Measurements from ENCODE around the gene TMEM205.
"Not testable (repeated sequence)": the region's sequence is repeated elsewhere in the genome, so short reads cannot be mapped to it uniquely, and the experiment has no call there.

TMEM205 gene

DNA sequence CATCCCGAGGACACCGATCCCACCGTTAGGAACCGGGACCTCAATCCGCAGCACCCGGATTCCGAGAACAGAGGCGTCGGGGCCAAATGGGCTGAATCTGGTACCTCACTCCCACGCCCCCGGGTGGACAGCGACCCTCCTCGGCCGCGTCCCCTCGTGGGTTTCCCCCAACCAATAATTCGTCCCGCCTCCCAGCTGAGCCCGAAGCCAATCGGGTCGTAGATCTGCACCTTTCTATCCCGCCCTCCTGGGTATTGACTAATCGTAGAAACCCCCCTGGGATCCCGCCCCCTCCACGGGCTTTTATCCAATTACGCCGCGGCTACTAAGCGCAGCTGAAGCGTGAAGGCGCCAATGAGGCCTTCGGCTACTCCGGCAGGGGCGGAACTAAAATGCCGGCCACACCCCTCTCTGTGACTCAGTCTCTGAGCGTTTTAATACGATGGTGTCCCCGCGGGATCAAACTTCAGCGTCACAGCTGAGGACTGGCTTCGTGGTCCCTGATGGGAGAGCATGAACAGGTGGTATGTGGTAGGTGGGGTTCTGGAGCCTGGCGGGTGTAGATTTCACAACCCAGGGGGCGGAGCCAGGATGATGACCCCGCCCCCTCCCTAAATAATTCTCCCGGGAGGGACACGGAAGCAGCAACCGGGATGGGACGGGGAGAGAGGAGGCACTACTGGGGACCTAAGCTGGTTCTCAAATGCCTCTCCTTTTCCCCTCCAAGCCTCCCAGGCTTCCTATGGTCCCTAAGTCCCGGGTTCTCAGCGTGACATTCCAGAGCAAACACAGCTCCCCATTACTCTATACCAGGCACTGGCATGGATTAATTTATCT lies at the start of gene TMEM205, which contains the start of gene CCDC159:
Gene TMEM205, minus strand, starts transcription at position 165 of the 837 bp plus-strand sequence. CDS start 649 bp downstream, outside the sequence.
Gene CCDC159, plus strand, starts transcription at position 416 of the 837 bp plus-strand sequence. Its CDS starts 88 bp downstream, at position 504.
- peak; percentile 97 for ATAC-seq

DNA sequence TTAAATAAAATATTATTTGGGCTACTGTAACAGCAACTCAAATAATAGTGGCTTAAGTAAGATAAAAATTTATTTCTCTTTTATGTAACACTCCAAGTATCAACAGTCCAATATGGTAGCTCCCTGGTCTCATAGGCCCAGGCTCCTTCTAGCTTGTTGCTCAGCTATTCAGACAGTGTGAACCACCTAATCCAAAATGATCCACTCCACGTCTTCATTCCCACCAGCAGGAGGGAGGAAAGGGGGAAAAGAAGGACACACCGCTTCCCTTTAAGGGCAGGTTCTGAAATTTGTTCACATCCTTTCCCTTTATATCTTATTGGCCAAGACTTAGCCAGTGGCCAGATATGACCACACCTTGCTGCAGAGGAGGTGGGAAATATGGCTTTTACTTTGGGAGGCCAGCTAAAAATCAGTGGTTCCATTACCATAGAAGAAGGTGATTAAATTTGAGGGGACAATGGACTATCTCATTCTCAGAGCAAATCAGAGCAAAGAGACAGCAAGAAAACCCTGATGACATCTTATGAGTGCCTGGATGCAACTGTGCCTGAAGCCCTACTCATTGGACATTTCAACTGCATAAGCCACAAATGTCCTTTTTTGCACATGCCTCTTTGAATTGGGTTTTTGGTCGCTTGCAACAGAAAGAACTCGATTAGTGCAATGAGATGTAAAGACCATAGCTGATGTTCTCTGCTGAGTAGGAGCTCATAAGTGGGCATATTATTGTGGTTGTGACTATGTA lies 45.0 kb upstream of the TMEM205 start:
- ATAC-seq: no peak

- no peak for ATAC-seq
These were observed 44.3 kb upstream of the TMEM205 start for GRCh38 chr19:11390359-11390758.

DNA sequence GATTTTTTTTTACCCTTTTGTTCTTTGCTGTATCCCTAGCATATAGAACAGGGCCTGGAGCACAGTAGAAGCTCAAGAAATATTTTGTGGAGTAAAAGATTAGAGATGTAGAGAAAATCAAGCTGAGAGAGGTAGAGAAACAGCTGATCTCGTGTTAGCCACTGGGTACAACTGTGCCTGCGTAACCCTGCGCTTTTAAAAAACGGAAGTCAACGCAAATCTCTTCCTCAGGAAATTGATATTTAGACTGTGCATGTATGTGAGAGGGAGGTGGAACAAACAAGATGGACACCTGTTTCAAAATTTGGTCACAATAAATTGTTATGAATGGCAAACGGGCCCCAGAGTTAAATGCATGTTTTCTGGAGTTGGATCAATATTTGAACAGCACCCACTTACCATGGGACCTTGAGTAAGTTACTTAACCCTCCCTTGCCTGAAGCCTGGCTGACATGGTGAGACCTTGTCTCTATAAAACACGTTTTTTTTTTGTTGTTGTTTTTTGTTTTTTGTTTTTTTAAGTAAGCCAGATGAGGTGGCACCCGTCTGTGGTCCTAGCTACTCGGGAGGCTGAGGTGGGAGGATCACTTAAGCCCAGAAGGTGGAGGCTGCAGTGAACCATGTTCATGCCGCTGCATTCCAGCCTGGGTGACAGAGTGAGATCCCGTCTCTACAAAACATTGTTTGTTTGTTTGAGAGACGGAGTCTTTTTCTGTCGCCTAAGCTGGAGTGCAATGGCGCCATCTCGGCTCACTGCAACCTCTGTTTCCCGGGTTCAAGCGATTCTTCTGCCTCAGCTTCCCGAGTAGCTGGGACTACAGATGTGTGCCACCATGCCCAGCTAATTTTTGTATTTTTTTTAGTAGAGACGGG lies 41.3 kb upstream of the TMEM205 start:
- ATAC-seq: no peak

GRCh38 chr19:11384778-11385129 lies 38.7 kb upstream of the TMEM205 start:
- ATAC-seq: no peak

DNA sequence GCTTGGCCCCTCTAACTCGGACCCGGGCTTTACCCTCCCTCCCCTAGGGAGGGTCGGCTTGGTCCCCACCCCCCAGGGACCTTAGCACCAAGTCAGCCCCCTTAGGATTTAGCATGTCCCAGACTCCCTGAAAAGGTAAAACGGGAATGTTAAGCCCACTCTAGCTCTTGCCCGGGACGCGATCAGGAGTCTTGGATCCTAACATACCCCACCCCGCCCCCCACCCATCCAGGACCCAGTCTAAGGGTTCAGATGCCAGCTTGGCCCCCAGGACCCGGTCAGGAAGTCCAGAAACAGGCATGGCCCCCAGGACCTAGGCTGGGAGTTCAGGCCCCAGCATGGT lies 37.6 kb upstream of the TMEM205 start:
- no peak for ATAC-seq

- ATAC-seq: no peak
These were observed 37.0 kb upstream of the TMEM205 start for GRCh38 chr19:11382898-11383705.

DNA sequence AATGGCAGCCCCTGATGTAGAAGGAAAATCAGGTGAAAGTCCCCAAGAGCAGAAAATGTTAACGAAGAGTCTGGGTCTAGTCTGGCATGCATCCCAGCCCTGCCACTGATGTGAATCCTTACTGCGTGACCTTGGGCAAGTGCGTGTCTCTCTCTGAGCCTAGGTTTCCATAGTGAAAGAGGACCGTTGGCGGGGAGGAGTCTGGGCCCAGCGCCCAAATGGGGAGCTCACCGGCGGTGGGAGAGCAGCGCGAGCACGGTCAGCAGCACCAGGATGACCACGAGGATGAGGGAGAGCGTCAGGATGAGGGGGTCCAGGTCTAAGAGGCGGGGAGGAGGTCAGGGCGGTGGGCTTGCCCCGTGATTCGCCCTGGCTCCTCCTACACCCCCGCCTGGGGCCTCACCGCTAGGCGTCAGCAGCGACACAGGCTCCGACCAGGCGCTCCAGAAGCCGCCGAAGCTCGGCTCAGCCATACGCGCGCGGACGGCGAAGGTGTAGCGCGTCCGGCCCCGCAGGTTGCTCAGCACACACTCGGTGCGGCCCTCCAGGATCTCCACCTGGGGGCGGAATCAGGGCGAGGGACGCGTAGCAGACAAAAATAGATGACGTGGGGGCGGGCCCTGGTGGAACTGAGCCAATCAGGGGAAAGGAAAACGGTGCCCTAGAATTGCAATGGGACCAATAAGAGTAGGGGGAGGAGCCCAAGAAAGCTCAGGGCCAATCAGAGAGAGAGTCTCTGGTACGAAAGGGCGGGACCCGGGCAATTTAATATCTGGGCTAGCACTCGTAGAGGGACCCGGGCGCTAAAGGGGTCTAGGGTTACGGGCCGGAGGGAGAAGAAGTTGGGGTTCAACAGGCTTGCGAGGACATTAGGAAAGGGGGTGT lies 34.8 kb upstream of the TMEM205 start:
- peak; percentile 89 to 90 for ATAC-seq

DNA sequence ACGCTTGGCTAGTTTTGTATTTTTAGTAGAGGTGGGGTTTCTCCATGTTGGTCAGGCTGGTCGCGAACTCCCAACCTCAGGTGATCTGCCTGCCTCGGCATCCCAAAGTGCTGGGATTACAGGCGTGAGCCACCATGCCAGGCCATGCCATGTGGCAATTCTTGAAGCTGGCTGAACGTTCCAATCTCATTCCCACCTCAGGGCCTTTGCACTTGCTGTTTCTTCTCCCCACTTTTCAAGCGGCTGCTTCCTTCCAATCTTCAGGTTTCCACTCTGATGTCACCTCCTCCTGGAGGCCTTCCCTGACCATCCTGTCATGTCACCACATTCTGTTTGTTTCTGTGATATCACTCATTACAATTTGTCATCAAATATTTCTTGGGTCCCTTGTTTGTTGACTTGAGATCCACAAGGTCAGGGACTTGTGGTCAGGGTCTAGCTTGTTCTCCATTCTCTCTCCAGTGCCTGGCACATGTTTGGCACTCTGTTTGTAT lies 33.8 kb upstream of the TMEM205 start:
- no peak for ATAC-seq

GRCh38 chr19:11379269-11379845 lies 33.3 kb upstream of the TMEM205 start:
- not testable (repeated sequence) for ATAC-seq

GRCh38 chr19:11378319-11379189 lies 32.5 kb upstream of the TMEM205 start:
- ATAC-seq: no peak

DNA sequence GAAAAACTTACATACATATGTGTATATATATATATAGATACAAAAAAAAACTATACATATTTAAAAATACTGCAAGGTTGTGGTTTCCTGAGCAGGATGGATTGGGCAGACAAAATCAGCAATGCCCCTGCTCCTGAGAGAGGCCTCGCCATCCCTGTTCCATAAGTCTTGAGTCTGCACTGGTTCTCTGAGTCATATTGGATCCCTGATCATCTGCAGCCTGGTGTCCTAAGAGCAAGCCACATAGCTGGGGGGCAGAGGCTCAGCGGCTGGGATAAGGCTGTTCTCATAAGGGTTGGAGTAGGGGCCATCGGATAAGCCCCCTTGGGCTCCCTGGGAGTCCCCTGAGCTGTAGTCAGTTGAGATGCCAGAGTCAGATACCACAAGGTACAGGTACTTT lies 31.7 kb upstream of the TMEM205 start:
- ATAC-seq: no peak

DNA sequence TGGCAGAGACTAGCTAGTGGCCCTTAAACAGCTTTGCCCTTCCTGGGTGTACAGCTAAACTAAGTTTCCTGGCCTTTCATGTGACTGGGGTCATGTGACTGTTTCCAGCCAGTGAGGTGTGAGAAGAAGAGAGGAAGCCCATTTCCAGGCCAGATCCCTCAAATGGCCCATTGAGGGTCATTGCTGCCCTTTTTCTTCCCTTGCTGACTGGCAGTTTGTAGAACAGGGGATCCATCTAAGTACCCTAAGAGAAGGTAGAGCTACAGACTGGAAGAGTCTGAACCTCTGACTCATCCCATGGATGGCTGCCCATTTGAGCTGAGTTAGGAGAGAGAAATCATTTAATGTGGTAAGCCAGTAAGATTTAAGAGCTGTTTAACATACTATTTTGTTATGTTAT lies 31.2 kb upstream of the TMEM205 start:
- no peak for ATAC-seq

GRCh38 chr19:11375143-11375948 lies 29.3 kb upstream of the TMEM205 start:
- peak; percentile 9 to 12 for ATAC-seq

DNA sequence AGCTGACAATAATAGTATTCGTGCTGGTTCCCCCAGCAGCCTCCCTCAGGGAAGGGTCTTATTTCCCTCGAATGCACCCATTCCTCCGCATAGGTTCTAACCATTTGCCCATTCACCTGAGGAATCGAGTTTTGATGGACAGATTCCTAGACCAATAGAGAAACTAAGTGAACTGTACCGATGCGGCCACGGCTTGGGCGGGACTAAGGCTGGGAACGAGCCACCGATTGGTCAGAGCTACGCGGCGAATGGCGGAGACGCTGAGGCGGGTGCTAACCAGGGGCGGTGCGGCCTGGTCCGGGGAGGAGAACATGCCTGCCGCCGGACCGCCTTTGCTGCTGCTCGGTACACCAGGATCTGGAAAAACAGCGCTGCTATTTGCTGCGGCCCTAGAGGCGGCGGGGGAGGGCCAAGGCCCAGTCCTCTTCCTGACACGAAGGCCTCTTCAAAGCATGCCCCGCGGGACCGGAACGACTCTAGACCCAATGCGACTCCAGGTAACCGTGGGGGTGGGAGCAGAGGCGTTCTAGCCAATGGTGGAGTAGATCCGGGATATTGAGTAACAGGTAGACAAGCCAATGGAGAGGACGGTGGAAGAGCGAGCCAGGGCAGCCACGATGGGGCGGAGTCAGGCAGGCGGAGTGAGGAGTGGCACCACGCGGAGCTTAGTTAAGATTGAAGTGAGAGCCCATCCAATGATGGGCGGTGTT lies 28.5 kb upstream of the TMEM205 start, which contains the start of gene SWSAP1:
Gene SWSAP1, plus strand, starts transcription at position 234 of the 710 bp plus-strand sequence. Its CDS starts 15 bp downstream, at position 249.
- peak; percentile 92 to 93 for ATAC-seq

DNA sequence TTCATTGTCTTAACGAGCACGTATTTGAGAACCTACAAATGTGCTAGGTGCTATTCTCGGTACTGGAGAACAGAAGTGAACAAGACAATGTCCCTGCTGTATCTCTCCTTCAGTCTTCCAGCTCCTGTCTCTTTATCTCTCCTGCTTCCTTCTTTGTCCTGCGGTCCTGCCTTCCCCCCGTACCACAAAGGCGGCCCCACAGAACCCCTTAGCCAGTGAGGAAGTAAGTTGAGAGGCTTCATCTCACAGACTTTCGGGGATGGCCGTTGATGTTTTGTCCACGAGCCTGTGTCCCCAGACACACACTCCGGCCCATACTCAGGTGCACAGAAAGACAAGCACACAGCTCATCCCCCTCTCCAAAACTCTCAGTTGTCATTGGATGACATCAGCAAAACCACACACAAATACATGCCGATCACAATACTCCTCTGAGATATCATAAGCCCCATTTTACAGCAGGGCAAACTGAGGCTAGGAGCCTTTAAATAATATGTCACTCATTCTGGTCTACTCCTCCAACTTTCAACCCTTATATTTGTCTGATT lies 27.9 kb upstream of the TMEM205 start:
- ATAC-seq: no peak

GRCh38 chr19:11373166-11373884 lies 27.3 kb upstream of the TMEM205 start:
- no peak for ATAC-seq
